GM21526 (cell line): ENCODE results near the gene NRCAM.

Experiments
- ATAC-seq: cut with Tn5 transposase; IDR thresholded peaks from one replicate; pipeline ENCODE4 v1.9.1; 2021; ENCODE audit warnings: moderate library complexity; ENCODE audit not compliant: unreplicated experiment, low FRiP score

NRCAM gene

DNA sequence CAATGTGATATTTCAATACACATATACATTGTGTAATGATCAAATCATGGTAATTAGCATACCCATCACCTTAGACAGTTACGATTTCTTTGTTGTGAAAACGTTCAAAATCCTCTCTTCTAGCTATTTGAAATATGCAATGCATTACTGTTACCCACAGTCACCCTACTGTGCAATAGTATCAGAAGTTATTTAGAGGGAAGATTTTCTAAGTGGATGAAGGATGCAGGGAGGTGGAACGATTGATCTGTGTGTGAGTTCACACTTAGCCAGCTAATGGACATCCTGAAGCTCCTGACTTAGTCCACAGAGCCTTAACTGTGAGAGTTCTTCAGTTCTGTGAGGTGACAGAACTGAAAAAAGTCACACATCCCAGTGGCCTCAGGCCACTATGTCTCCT lies 228.9 kb downstream of the NRCAM start:
- ATAC-seq = no peak

DNA sequence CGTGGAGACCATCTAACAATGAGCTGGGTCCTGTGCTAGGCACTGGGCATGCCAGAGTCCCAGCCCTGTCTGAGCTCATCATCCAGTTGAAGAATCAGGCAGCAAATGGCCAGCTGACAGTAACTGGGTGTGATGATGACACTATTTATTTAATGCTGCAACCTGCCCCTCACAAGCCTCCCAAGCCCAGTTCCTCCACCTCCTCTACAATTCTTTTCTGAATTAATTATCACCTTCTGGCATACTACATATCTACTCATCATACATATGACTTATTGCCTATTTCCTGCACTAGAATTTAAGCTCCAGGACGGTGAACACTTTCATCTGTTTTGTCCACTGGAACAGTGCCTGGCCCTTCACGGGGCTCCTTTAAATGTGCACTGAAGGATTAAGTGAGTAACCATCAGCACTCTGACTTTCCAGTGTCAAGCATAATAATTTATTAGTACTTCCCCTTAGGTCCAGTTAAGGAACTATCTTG lies 229.4 kb downstream of the NRCAM start:
- ATAC-seq = no peak

- ATAC-seq = no peak
These were observed 230.6 kb downstream of the NRCAM start for GRCh38 chr7:108225531-108226181.

DNA sequence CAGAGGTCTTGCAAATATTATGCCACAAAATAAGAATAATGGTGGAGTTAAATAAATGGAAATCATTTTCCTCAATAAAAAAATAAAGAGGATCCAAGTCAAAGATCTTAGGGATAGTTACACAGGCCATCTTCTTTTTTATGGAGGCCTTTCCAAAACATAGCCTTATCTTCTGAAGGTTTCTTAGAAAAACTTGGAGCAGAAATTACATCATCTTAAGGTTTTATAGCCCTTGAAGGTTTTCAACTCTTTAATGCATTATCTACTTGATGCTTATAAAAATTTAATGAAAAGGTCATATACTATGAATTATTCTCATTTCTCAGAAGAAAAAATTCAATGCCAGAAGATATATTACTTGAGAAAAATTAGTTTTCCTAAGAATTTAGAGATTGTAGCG lies 231.8 kb downstream of the NRCAM start:
- ATAC-seq = no peak

GRCh38 chr7:108222236-108222892 lies 233.9 kb downstream of the NRCAM start:
- ATAC-seq = no peak

DNA sequence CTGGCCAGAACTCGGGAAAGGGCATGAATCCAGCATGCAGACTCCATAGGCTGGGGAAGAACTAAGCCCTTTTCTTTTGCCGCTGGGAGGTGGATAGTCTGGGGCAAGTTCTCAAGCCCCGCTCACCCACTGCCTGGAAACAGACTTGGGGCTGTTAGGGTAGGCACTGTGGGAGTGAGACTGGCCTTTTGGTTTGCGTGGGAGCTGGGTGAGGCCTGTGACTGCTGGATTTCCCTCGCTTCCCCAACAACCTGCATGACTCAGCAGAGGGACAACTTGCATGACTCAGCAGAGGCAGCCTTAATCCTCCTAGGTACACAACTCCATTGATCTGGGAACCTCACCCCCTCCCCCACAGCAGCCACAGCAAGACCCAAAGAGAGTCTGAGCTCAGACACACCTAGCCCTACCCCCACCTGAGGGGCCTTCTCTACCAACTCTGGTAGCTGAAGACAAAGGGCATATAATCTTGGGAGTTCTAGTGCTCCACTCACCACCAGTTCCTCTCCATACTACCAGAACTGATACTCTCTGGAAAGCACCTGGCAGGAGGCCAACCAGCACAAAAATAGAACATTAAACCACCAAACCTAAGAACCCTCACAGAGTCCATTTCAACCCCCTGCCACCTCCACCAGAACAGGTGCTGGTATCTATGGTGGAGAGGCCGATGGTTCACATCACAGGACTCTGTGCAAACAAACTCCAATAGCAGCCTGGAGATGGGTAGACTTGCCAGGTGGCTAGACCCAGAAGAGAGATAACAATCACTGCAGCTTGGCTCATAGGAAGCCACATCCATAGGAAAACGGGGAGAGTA lies 244.6 kb downstream of the NRCAM start:
- ATAC-seq = no peak

DNA sequence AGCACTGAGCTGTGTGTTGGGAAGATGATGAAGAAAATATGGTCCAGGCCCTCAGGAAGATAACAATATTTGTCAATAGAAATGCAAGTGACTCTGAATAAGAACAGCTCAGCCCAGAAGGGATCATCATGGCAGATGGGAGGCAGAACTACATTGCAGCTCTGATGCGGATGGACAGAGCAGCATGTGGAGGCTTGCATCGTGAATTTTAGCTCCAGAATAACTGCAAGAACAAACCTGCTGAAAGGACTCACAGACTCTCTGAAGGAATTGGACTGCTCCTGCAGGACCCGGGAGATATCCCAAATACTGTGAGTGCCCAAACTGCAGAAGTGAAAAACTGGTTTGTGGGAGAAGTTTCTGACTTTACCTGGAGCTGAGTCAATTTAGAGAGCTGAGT lies 245.4 kb downstream of the NRCAM start:
- no peak for ATAC-seq

DNA sequence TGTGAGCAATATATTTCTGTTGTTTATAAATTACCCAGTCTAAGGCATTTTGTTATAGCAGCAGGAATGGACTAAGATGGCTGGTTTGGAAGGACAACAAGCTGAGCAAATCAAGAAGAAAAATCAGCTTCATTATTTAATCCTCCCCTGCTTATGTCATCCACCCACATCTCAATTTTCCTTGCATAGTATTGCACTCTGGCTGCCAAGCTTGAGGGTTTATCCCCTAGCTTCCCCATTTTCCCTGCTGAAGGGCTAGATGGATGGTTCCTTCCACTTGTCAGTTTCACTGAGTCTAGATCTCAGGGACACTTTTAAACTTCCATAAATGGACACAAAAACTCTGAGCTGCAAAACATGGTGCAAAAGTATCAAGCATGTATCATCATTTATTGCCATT lies 250.9 kb downstream of the NRCAM start:
- no peak for ATAC-seq

DNA sequence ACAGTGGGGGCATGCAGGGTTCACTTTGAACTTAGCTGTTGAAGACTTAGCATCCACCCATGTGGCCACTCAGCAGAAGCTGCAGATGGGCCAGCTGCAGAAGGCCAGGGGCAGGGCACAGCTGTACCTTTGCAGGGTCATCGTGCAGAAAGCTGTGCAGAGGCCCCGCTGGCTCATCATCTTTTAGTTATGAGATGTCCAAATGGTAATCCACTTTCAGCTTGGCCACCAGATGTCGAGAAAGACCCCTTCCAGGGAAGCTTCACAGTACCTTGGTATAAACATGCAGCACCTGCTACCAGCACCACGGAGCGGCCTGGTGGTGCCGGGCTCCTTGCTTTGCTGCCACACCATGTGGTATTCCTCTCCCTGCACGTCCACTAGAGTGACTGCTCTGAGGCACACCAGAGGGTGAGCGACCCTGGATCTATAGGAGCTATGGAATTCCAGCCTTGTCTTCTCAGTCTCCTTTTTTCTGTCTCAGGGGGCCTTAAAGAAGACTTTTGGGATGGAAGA lies 251.9 kb downstream of the NRCAM start:
- ATAC-seq = no peak

DNA sequence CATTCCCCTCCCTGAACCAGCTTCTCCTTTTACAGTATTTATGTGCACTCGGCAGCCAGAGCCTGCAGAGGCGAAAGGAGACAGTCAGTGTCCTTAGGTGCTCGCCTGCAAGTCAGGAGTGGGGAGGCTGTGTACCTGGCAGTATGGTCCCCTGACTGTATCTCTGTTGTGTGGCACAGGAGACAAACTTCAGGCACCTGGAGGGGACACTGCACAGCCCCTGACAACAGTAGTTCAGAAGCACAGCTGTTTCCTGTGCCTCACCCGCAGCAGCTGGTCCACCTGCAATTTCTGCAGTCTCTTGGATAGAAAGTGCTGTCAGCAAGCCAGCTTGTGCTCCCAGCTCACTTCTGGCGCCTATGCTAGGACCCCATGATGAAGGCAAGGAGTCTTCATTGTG lies 252.7 kb downstream of the NRCAM start:
- ATAC-seq = no peak

DNA sequence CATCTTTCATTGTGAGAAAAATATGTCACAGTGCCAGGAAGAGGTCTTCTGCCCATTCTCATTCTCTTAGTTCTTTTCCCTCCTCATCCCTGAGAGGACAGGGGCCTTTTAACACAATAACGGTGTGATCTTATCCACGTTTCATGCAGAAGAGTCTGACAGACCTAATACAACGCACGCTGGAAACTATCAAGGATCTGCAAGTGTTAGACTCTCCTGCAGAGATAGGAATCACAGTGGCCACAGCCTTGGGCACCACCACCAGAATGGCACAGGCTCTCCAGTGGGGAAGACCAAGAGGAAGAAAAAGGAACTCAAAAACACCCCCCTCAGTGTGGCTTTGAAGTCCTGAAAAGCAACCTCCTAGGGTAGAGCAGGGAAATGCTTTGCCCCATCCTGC lies 253.5 kb downstream of the NRCAM start:
- ATAC-seq = no peak

- ATAC-seq = no peak
These were observed 254.5 kb downstream of the NRCAM start for GRCh38 chr7:108201766-108202165.

DNA sequence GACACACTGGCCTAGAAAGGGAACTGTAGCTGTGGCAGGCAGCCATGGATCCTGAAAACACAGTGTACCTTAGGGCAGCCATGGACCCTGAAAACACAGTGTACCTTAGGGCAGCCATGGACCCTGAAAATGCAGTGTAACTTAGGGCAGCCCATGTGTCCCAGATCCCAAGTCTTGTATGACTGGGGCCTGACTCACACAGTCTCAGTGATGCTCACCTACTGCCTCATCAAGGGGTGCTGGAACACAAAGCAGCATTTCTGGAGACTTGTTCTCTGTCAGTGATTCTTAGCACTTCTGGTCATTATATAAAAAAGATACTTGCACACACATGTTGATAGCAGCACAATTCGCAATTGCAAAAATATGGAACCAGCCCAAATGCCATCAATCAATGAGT lies 255.9 kb downstream of the NRCAM start:
- ATAC-seq = no peak

GRCh38 chr7:108197371-108198091 lies 258.7 kb downstream of the NRCAM start:
- ATAC-seq = no peak

DNA sequence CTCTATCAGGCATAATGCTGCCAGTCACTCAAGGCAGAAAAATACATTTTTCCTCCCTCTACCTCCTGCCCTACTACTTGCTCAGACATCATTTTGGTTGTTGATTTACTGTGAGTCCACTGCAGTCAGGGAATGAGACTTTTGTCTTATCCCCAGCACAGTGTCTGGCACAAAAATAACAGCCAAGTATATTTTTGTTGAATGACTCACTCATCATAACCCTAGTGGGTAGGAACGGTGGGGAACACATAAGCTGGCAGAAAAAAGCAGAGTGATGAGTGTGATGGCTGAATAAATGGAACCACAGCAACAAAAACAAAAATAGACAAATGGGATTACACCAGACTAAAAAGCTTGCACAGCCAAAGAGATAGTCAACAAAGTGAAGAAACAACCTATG lies 260.2 kb downstream of the NRCAM start:
- no peak for ATAC-seq

GRCh38 chr7:108193594-108194498 lies 262.4 kb downstream of the NRCAM start:
- ATAC-seq = no peak

- no peak for ATAC-seq
These were observed 265.3 kb downstream of the NRCAM start for GRCh38 chr7:108190891-108191290.

GRCh38 chr7:108189733-108190388 lies 266.4 kb downstream of the NRCAM start:
- ATAC-seq = peak; percentile 83

GRCh38 chr7:108188724-108189123 lies 267.5 kb downstream of the NRCAM start:
- no peak for ATAC-seq
